ENCODE data around the gene DISC1.

Gene DISC1

DNA sequence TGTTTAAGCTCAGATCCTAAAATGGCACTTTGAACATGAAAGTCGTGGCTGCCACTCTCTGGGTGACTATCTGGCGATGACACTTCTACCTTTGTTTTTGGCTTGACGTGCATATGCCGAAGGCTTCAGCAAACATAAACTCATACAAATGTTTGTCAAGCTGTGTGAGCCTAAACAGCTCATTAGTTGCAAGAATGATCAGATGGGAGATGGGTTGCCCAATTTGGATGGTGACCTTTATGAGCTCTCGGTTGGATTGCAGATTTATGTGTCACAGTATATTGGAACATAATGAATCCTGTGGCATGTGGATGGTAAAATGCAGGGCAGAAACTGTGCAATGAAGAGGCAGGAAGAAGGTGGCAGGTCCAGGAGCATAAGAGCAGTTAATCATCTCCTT is 229.3 kb downstream of the DISC1 start:
- H3K4me3 ChIP-seq (ENCODE audit: low read depth, low read length), result no peak overlapping the region
- no peak for TF ChIP-seq MYC (IDR thresholded peaks at IDR 0.05; ENCODE audit: low read depth, low read length)
- TF ChIP-seq, protein P1, sequence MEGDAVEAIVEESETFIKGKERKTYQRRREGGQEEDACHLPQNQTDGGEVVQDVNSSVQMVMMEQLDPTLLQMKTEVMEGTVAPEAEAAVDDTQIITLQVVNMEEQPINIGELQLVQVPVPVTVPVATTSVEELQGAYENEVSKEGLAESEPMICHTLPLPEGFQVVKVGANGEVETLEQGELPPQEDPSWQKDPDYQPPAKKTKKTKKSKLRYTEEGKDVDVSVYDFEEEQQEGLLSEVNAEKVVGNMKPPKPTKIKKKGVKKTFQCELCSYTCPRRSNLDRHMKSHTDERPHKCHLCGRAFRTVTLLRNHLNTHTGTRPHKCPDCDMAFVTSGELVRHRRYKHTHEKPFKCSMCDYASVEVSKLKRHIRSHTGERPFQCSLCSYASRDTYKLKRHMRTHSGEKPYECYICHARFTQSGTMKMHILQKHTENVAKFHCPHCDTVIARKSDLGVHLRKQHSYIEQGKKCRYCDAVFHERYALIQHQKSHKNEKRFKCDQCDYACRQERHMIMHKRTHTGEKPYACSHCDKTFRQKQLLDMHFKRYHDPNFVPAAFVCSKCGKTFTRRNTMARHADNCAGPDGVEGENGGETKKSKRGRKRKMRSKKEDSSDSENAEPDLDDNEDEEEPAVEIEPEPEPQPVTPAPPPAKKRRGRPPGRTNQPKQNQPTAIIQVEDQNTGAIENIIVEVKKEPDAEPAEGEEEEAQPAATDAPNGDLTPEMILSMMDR (IDR thresholded peaks at IDR 0.05; ENCODE audit: low read depth, low read length), result no peak
- no peak for TF ChIP-seq POLR2A (IDR thresholded peaks at IDR 0.05; ENCODE audit: extremely low read depth, insufficient read length)
- TF ChIP-seq, protein P2, sequence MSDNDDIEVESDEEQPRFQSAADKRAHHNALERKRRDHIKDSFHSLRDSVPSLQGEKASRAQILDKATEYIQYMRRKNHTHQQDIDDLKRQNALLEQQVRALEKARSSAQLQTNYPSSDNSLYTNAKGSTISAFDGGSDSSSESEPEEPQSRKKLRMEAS (IDR thresholded peaks at IDR 0.05; ENCODE audit: low read depth, low read length), result no peak
- no peak for DNase-seq (ENCODE audit: low read depth)

DNA sequence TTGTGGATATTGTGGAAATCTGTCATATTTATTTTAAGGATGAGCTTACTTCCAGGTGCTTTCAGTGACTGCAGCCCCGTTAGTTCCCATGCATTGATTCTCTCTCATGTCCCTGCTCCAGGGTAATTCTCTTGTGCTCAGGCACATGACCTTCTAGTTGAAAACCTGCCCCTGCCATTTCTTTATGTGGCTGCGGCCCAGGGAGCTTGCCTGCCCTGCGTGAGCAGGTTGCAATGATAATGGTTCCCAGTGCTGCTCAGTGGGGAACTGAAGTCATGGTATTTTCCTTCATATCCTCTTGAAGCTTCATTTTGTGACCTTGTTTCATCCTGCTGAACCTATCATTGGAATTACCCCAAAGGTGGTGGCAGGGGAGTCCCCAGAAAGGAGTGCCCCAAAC is 229.8 kb downstream of the DISC1 start:
- no peak overlapping the region for H3K4me3 ChIP-seq (ENCODE audit: low read depth, low read length)
- TF ChIP-seq MYC (IDR thresholded peaks at IDR 0.05; ENCODE audit: low read depth, low read length) (no peak), POLR2A (IDR thresholded peaks at IDR 0.05; ENCODE audit: extremely low read depth, insufficient read length) (no peak)
- TF ChIP-seq, protein P1 (IDR thresholded peaks at IDR 0.05; ENCODE audit: low read depth, low read length), result no peak
- TF ChIP-seq, protein P2 (IDR thresholded peaks at IDR 0.05; ENCODE audit: low read depth, low read length), result no peak
- no peak for DNase-seq (ENCODE audit: low read depth)

DNA sequence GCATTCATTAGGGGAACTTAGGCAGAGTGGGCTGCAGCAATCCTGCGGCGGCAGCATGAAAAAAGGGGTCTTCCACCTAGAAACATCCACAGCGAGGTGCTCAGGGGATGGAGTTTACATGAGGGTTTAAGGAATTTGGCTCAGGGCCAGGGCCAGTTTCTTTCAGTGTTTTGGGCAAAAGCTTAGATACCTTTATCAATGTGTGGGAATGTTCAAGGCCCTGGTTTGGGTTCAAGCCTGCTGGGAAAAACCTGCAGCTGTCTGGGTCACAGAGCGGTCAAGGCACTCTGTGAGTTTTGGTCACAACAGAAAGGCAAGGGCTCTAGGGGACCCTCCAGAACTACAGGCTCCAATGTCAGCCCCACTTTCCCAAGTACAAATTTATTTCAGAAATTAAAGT is 230.3 kb downstream of the DISC1 start:
- no peak for DNase-seq (ENCODE audit: low read depth)
- TF ChIP-seq, protein P1 (IDR thresholded peaks at IDR 0.05; ENCODE audit: low read depth, low read length), result no peak
- TF ChIP-seq POLR2A (IDR thresholded peaks at IDR 0.05; ENCODE audit: extremely low read depth, insufficient read length) (no peak), MYC (IDR thresholded peaks at IDR 0.05; ENCODE audit: low read depth, low read length) (no peak)
- TF ChIP-seq, protein P2 (IDR thresholded peaks at IDR 0.05; ENCODE audit: low read depth, low read length), result no peak
- no peak overlapping the region for H3K4me3 ChIP-seq (ENCODE audit: low read depth, low read length)

DNA sequence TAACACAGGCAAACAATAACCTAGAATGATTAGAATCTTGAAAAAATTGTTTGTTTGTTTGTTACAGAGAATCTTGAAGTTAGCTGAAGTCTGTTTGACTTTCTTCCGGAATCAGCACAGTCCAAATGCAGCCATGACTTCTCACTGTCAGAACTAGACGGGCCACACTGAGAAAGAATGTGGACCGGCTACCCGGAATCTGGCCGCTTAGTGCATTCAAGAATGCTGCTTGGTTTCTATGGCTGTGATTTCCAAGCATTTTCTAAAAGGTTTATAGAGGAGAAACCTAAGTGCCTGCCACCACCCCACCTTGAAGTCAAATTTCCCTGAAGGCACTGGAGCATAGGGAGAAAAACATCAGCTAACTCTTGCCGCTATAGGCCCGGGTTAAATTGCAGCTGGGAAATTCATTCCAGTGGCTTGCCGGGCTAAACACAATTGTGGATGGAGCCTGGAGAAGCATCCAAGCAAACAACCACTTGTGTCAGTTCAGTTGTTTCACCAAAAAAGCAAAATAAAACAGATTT is 231.1 kb downstream of the DISC1 start:
- TF ChIP-seq, protein P1 (IDR thresholded peaks at IDR 0.05; ENCODE audit: low read depth, low read length), result no peak
- no peak for TF ChIP-seq MYC (IDR thresholded peaks at IDR 0.05; ENCODE audit: low read depth, low read length)
- TF ChIP-seq, protein P2 (IDR thresholded peaks at IDR 0.05; ENCODE audit: low read depth, low read length), result no peak
- no peak for TF ChIP-seq POLR2A (IDR thresholded peaks at IDR 0.05; ENCODE audit: extremely low read depth, insufficient read length)
- no peak overlapping the region for H3K4me3 ChIP-seq (ENCODE audit: low read depth, low read length)
- no peak for DNase-seq (ENCODE audit: low read depth)

DNA sequence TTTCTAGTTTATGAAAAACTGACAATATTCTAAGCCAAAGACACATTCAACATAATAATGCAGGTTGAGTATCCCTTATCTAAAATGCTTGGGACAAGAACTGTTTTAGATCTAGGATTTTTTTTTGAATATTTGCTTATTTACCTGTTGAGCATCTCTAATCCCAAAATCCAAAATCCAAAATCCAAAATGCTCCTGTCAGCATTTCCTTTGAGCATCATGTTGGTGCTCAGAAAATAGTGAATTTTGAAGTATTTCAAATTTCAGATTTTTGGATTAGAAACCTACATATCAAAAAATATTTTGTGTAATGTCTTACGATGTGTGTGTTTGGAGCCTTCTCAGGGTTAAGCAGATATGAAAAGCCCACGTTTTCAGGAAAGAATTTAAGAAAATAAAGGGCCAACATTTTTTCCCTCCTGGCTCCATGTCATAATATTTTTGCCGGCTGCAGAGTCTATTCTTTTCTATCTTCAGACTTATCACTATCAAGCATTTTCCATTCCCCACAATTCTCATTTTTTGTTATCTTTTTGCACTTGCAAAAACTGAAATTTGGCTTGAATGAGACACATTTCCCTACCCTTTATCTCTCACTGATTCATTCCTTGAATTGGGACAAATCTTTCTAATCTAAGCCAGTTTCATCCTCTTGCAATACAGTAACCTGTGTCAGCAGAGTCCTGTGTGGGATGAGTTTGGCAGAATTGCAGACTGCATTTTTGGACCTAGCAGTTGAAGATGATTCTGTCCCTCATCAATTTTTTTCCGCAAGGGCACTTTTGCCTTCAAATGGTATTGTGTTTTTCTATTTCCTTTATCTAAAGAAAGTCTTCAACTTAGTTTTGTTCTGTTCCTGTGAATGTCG is 233.9 kb downstream of the DISC1 start:
- no peak overlapping the region for H3K4me3 ChIP-seq (ENCODE audit: low read depth, low read length)
- TF ChIP-seq, protein P2 (IDR thresholded peaks at IDR 0.05; ENCODE audit: low read depth, low read length), result no peak
- TF ChIP-seq, protein P1 (IDR thresholded peaks at IDR 0.05; ENCODE audit: low read depth, low read length), result no peak
- TF ChIP-seq POLR2A (IDR thresholded peaks at IDR 0.05; ENCODE audit: extremely low read depth, insufficient read length), result no peak
- TF ChIP-seq MYC (IDR thresholded peaks at IDR 0.05; ENCODE audit: low read depth, low read length), result no peak
- no peak for DNase-seq (ENCODE audit: low read depth)

All from NB4 (cell line).